ENCODE measurements around the gene DPH2. TPM values are rescaled to one million over a fixed set of nuclear protein-coding genes. Genes with fewer than 3 reads are reported as not detected.

Gene DPH2
- total and polyA plus RNA-seq, 2 of the 8 experiments (the other 6 are each of a cell fraction or from before 2014, with no cell fraction given), result 64.9 to 92.1 TPM

- TF ChIP-seq CHD7 (IDR thresholded peaks at IDR 0.05; ENCODE audit: insufficient replicate concordance, low read length) (no peak), SIRT6 (IDR thresholded peaks at IDR 0.05; ENCODE audit: low read length) (no peak), EP300 (IDR thresholded peaks at IDR 0.05; ENCODE audit: borderline replicate concordance in 1 of 2, low read depth in 2 of 2, low read length in 2 of 2) (no peak)
Measured at GRCh38 chr1:43936431-43937151, 33.2 kb upstream of the DPH2 start (continued).

Data from H1 (cell line).